ENCODE measurements around the gene AANAT. TPM values are rescaled to one million over a fixed set of nuclear protein-coding genes. Genes with fewer than 3 reads are reported as not detected.
"Not testable (repeated sequence)": the region's sequence is repeated elsewhere in the genome, so short reads cannot be mapped to it uniquely, and the experiment has no call there.

AANAT gene
- polyA plus RNA-seq, 1 donor: 0.13 TPM

DNA sequence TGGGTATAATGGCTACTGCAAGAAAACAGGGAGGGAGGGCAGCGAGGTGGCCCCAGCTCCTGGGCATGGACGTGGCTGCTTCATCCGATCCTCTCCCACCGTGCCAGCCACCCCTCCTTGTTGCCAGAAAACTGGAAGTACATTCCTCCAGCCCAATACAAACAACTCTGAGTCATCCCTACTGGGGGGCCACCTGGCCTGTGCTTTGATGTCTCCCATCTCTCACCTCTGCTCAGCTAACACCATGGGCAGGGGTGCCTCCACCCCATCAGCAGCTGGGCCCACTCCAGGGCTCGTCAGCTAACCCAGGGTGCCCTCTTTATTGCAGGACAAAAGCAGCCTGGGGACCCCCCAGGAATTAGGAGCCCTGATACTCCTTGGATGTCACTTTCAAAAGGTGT is 31.9 kb downstream of the AANAT start:
- Histone ChIP-seq H3K27ac (ENCODE audit: low read length) (no peak overlapping the region), H3K36me3 (ENCODE audit: control insufficient read depth, insufficient read depth, low read length) (no peaks in the 10 kb centered on the region), H3K9me3 (ENCODE audit: control insufficient read depth, low read depth, low read length) (no peaks in the 10 kb centered on the region), H3K27me3 (ENCODE audit: control insufficient read depth, insufficient read depth, low read length) (no peaks in the 10 kb centered on the region), H3K4me1 (ENCODE audit: control insufficient read depth, insufficient read depth, low read length) (peaks cover 70% of the 10 kb centered on the region), H3K4me3 (ENCODE audit: low read length) (peak overlapping the region; percentile 69)
- peak in 1 of 2 donors; percentile 32 for DNase-seq
- no CpG with 5 or more reads among the region's 5 CpGs for WGBS (ENCODE audit: insufficient coverage, low lambda C conversion rate)

DNA sequence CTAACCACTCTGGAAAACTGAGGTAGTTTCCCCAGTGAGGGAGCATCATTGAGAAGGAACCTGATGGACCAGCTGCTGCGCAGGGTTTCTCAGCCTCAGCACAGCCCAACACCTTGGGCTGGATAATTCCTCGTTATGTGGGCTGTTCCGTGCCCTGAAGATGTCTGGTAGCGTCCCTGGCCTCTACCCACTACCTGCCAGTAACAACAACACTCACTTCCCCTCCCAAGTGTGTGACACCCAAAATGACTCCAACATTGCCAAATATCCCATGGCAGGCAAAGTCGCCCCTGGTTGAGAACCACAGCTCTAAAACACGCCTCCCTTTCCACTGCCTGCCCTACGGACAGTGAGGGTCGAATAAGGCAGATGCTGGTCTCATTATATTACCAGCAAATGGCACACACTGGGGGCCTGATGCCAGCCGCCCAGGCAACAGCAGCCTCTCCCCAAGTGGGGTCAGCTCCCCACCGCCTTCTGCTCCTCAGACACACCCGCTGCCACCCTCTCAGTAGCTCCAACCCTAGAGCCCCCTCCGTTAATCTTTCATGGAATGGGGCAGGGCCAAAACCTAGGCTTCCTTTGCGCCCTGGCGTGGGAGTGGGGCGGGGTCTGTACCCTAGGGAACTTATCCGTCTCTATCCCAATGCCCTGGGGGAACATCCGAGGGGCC is 32.8 kb downstream of the AANAT start:
- H3K27me3 ChIP-seq (ENCODE audit: control insufficient read depth, insufficient read depth, low read length): no peaks in the 10 kb centered on the region
- no peak for DNase-seq
- H3K36me3 ChIP-seq (ENCODE audit: control insufficient read depth, insufficient read depth, low read length): no peaks in the 10 kb centered on the region
- WGBS (ENCODE audit: insufficient coverage, low lambda C conversion rate): no CpG with 5 or more reads among the region's 17 CpGs
- H3K4me3 ChIP-seq (ENCODE audit: low read length): peak overlapping the region; percentile 69
- peak overlapping the region; percentile 51 for H3K27ac ChIP-seq (ENCODE audit: low read length)
- H3K9me3 ChIP-seq (ENCODE audit: control insufficient read depth, low read depth, low read length): no peaks in the 10 kb centered on the region
- H3K4me1 ChIP-seq (ENCODE audit: control insufficient read depth, insufficient read depth, low read length): peaks cover 63% of the 10 kb centered on the region

DNA sequence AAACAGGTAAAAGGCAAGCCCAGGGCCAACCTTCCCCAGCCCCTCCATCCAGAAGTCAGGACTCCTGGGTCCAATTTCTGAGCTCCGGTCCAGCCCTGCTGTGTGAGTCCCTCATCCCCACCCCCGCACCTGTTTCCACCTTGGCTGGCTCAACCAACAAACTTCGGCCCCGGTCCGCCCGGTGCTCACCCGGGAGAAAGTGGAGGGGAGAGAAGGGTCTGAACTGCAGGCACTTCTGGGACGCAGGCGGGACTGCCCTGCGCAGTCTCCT is 33.3 kb downstream of the AANAT start:
- H3K27me3 ChIP-seq (ENCODE audit: control insufficient read depth, insufficient read depth, low read length): no peaks in the 10 kb centered on the region
- DNase-seq: no peak
- no peaks in the 10 kb centered on the region for H3K36me3 ChIP-seq (ENCODE audit: control insufficient read depth, insufficient read depth, low read length)
- H3K27ac ChIP-seq (ENCODE audit: low read length): peak overlapping the region; percentile 51
- H3K4me3 ChIP-seq (ENCODE audit: low read length): peak overlapping the region; percentile 69
- H3K9me3 ChIP-seq (ENCODE audit: control insufficient read depth, low read depth, low read length): no peaks in the 10 kb centered on the region
- H3K4me1 ChIP-seq (ENCODE audit: control insufficient read depth, insufficient read depth, low read length): peaks cover 59% of the 10 kb centered on the region
- WGBS (ENCODE audit: insufficient coverage, low lambda C conversion rate): no CpG with 5 or more reads among the region's 10 CpGs

DNA sequence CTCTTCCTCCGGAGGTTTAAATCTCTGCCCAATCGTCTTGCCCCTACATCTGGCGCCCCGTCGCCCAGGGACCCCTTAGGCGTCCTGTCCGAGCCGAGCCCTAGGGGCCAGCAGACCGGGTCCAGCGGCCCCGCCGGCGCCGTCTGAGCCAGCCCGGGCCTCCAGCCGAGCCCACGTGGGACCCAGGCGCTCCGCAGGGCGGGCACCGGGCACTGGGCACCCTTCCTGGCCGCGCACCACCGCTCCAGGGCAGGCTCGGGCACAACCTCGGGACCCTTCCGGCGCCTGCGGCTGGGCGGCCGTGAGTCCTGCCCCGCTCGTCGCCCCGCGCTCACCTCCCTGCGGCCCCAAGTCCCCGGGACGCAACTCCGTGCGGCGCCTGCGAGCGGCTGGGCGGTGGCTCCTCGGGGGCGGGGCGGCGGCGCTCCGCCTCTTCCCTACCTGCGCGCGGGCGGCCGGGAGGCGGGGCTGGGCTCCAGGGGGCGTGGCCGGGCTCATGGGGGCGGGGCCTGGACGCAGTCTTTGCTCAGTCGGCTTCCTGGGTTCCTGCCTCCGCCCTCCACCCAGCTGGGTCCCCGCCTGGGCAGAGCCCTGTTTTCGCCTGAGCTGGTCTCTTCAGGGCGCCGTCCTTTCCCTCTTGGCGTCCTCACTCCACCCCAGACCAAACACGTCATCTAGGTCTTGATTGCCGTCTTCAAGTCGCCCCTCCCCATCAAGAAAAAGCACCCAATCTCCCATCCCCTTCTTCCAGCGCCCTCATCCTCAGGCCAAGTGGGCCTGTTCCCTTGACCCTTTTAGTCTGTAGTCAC is 33.8 kb downstream of the AANAT start, which contains the start of gene RHBDF2:
Gene RHBDF2 (minus strand): TSS at position 406 of the 809 bp plus-strand sequence. CDS start 19,899 bp downstream, outside the sequence.
- H3K27ac ChIP-seq (ENCODE audit: low read length): peak within 1 kb of the TSS; percentile 70
- peaks cover 54% of the 10 kb centered on the region for H3K4me1 ChIP-seq (ENCODE audit: control insufficient read depth, insufficient read depth, low read length)
- no peaks in the 10 kb centered on the region for H3K36me3 ChIP-seq (ENCODE audit: control insufficient read depth, insufficient read depth, low read length)

DNA sequence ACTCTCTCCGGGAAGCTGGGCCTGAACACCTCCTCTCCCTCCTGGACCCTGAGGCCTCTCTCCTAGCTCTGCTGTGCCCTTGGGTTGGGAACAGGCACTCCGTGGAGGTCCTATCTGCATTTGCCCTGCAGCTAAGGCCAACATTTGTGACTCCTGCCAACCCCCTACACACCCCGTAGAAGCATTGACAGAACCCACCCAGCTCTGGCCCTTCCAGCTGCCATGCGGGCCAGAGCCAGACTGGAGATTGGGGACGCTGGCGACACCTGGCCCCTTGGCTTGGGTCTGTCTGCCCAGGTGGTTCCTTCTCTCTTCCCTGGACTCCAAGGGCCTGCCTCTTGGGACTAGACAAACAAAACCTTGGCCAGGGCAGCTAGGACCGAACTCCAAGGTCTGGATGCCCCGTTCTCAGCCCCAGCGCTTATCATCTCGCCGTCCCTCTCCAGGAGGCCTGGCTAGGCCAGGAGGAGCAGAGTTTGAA is 34.5 kb downstream of the AANAT start:
- WGBS (ENCODE audit: insufficient coverage, low lambda C conversion rate): no CpG with 5 or more reads among the region's 11 CpGs
- Histone ChIP-seq H3K27ac (ENCODE audit: low read length) (peak overlapping the region; percentile 70), H3K36me3 (ENCODE audit: control insufficient read depth, insufficient read depth, low read length) (no peaks in the 10 kb centered on the region), H3K4me1 (ENCODE audit: control insufficient read depth, insufficient read depth, low read length) (peaks cover 54% of the 10 kb centered on the region), H3K4me3 (ENCODE audit: low read length) (no peak overlapping the region), H3K27me3 (ENCODE audit: control insufficient read depth, insufficient read depth, low read length) (no peaks in the 10 kb centered on the region), H3K9me3 (ENCODE audit: control insufficient read depth, low read depth, low read length) (no peaks in the 10 kb centered on the region)
- peak in 1 of 2 donors; percentile 46 for DNase-seq

More for the DNA sequence above, 33.8 kb downstream of the AANAT start, which contains the start of gene RHBDF2:
- no peaks in the 10 kb centered on the region for H3K27me3 ChIP-seq (ENCODE audit: control insufficient read depth, insufficient read depth, low read length)
- DNase-seq: peak; percentile 84 to 92
- WGBS (ENCODE audit: insufficient coverage, low lambda C conversion rate): no CpG with 5 or more reads among the region's 72 CpGs
- no peaks in the 10 kb centered on the region for H3K9me3 ChIP-seq (ENCODE audit: control insufficient read depth, low read depth, low read length)
- peak within 1 kb of the TSS; percentile 69 for H3K4me3 ChIP-seq (ENCODE audit: low read length)

DNA sequence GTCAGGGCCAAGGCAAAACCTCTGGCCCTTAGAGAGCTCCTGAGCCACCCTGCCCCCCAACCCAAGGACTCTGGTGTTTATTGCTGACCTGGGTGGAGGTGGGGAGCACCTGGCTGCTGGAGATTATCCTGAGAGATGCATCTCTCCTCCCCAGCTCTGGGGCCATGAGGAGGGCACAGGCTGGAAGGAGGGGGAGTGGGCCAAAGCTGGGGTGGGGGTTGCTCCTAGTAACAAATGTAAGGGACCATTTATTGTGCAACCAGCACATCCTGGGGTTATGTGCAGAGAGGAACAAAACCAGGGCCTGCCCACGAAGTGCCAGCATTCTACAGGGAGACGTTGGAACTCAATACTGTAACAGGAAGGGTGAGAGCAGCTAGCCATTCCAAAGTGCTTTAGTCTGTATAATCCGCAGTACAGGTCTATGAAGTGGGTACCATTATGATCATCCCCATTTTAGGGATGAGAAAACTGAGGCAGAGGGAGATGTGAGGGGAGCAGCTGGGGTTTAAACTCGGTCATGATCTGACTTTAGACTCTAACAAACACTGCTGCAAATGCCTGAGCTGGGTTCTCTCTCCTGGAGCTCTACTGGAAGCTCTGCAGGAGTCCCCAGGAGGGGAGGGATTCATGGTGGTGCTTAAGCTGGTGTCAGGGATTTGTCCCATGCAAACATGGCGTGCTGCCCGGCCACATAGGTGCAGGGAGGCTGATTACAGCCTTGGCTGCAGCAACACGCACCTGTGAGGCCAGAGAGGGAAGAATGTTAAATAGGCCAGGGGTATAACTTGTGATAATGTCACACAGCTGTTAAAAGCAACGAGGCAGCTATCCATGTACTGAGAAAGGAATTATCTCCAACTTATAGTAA is 35.2 kb downstream of the AANAT start:
- H3K4me3 ChIP-seq (ENCODE audit: low read length): no peak overlapping the region
- H3K27ac ChIP-seq (ENCODE audit: low read length): peak overlapping the region; percentile 70
- peaks cover 52% of the 10 kb centered on the region for H3K4me1 ChIP-seq (ENCODE audit: control insufficient read depth, insufficient read depth, low read length)
- H3K9me3 ChIP-seq (ENCODE audit: control insufficient read depth, low read depth, low read length): no peaks in the 10 kb centered on the region
- H3K27me3 ChIP-seq (ENCODE audit: control insufficient read depth, insufficient read depth, low read length): no peaks in the 10 kb centered on the region
- H3K36me3 ChIP-seq (ENCODE audit: control insufficient read depth, insufficient read depth, low read length): no peaks in the 10 kb centered on the region
- DNase-seq: no peak
- no CpG with 5 or more reads among the region's 8 CpGs for WGBS (ENCODE audit: insufficient coverage, low lambda C conversion rate)

DNA sequence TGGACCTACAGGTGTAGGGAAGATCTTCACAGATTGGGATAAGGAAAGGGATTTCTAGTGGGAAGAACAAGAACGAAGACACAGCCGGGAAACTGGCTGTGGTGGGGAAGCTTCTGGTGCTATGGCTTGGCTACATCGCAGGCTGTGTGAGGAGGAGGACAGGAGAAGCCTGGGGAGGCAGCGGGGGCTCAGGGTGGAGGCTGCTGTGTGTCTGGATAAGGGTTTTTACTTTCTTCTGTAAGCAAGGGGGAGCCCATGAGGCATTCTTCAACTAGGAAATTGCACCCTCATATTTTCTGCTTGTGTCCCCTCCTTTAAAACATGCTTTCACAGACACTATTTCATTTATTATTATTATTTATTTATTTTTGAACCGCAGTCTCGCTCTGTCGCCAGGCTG is 36.7 kb downstream of the AANAT start:
- Histone ChIP-seq H3K9me3 (ENCODE audit: control insufficient read depth, low read depth, low read length) (no peaks in the 10 kb centered on the region), H3K27ac (ENCODE audit: low read length) (no peak overlapping the region), H3K36me3 (ENCODE audit: control insufficient read depth, insufficient read depth, low read length) (no peaks in the 10 kb centered on the region), H3K27me3 (ENCODE audit: control insufficient read depth, insufficient read depth, low read length) (no peaks in the 10 kb centered on the region), H3K4me1 (ENCODE audit: control insufficient read depth, insufficient read depth, low read length) (peaks cover 37% of the 10 kb centered on the region), H3K4me3 (ENCODE audit: low read length) (no peak overlapping the region)
- no peak for DNase-seq
- WGBS (ENCODE audit: insufficient coverage, low lambda C conversion rate): 80% methylated on average over 2 of the region's 7 CpGs

DNA sequence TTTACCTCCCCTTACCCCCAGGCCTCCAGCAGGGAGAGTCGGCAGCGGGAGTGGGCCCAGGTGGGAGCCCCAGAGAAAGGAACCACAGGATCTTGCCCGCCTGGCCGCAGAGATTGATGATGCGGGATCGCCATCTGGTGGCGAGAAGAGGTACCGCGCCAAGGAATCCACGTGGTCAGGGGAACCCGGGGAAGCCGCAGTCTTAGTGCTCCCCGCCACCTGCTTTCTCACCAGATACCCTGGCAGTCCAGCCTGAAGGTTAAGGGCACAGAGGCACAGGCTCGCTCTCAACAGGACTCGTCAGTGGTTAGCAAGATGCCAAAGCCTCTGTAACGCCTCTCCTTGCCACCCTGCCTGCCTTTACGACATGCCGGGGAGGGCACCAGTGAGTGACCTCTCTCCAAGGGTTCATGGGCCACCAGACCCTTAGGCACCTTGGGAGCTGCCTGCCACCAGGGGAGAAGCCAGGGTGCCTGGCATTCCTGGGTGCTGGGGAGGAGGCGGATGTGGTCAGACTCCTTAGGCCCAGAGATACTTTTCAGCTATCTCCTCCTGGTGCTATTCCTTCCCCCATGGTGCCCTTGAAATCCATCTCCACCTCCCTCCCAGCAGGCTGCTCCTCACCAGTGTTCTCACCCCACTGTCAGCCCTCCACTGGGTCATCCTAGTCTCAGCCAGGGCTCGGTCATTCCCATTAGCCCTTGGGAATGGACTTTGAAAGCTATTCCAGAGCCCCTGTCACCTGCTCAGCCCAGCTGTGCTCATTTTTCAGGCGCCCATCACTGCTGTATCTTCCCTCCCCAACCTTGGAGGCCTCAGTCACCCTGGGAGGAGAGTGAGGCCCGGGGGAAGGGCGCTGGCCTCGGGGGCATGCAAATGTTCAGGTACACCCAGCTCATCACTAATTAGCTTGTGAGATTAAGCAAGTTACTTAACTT is 39.3 kb downstream of the AANAT start:
- Histone ChIP-seq H3K4me1 (ENCODE audit: control insufficient read depth, insufficient read depth, low read length) (peaks cover 22% of the 10 kb centered on the region), H3K27ac (ENCODE audit: low read length) (no peak overlapping the region), H3K4me3 (ENCODE audit: low read length) (no peak overlapping the region), H3K36me3 (ENCODE audit: control insufficient read depth, insufficient read depth, low read length) (no peaks in the 10 kb centered on the region), H3K9me3 (ENCODE audit: control insufficient read depth, low read depth, low read length) (no peaks in the 10 kb centered on the region), H3K27me3 (ENCODE audit: control insufficient read depth, insufficient read depth, low read length) (no peaks in the 10 kb centered on the region)
- peak; percentile 74 to 77 for DNase-seq
- no CpG with 5 or more reads among the region's 24 CpGs for WGBS (ENCODE audit: insufficient coverage, low lambda C conversion rate)

DNA sequence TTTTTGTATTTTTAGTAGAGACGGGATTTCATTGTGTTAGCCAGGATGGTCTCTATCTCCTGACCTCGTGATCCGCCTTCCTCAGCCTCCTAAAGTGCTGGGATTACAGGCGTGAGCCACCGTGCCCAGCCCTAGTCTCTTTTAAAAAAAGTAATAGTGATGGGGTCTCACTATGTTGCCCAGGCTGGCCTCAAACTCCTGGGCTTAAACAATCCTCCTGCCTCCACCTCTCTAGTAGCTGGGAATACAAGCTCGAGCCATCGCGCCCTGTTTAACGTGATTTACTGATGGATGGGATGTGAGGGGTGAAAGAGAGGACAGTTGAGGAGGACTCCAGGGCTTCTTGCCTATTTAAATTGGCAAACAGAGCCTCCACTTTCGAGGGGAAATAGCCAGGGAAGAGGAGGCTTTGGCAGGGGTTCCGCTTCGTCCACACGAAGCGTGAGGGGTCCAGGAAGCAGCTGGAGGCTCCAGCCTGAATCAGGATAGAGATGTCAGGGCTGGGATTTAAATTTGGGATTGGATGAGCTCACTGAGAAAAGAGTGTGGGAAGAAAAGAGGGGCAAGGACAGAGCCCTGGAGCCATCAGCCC is 41.2 kb downstream of the AANAT start:
- not testable (repeated sequence) for H3K36me3 ChIP-seq (ENCODE audit: control insufficient read depth, insufficient read depth, low read length); H3K4me3 ChIP-seq (ENCODE audit: low read length); DNase-seq; H3K27me3 ChIP-seq (ENCODE audit: control insufficient read depth, insufficient read depth, low read length); H3K9me3 ChIP-seq (ENCODE audit: control insufficient read depth, low read depth, low read length); H3K27ac ChIP-seq (ENCODE audit: low read length); H3K4me1 ChIP-seq (ENCODE audit: control insufficient read depth, insufficient read depth, low read length)
- 90% methylated on average over 2 of the region's 14 CpGs for WGBS (ENCODE audit: insufficient coverage, low lambda C conversion rate)

Measured in large intestine (tissue), 3 donors.